Stimulated activated CD4-positive, alpha-beta T cell treated with anti-CD3 and anti-CD28 coated beads, Interleukin-4, amount 100 ng/mL, for 48 hours (primary cell): Measurements from ENCODE around the gene CENPN.

Source experiments
- DNase-seq, 2 donors: peaks; one replicate each; pipeline ENCODE4 v3.0.0-alpha.2; 2020; ENCODE audit warnings: low read depth in 2 of 2

CENPN gene

DNA sequence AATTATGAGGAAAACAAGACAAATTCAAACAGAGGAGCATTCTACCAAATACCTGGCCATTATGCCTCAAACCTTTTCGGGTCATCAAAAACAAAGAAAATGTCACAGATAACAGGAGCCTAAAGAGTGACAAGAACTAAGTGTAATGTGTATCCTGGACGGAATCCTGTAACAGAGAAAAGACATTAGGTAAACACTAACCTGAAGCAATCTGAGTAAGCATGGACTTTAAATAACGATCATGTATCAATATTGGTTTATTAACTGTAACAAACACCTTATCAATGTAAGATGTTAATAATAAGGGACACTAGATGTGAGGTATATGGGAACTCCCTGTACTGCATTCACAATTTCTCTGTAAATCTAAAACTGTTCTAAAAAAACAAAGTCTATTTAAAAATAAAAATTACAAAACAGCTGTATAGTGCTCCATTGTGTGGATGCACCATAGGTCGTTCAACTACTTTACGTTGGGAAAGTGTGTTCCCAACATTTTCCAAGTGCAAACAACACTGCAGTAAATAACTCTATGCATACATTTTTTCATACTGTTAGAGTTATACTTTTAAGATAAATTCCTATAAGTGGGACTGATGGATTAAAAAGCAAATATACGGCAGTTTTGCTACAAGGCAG lies 15.1 kb upstream of the CENPN start:
- no peak for DNase-seq

- no peak for DNase-seq
Observed at GRCh38 chr16:80992676-80993293, 14.2 kb upstream of the CENPN start.

- no peak for DNase-seq
Observed at GRCh38 chr16:80993307-80993706, 13.7 kb upstream of the CENPN start.

DNA sequence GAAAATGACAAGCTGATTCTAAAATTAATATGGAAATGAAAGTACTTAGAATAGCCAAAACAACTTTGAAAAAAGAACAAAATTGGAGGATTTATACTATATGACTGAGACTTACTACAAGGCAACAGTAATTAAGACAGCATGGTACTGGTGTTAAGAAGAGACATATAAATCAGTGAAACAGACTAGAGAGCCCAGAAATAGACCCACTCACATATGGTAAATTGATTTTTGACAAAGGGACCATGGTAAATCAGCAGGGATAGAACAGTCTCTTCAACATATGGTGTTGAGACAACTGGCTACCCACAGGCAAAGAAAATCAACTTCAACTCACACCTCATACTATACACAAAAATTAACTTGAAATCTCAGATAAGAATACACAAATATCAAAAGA lies 13.2 kb upstream of the CENPN start:
- no peak for DNase-seq

GRCh38 chr16:80994451-80994850 lies 12.6 kb upstream of the CENPN start:
- no peak for DNase-seq

- no peak for DNase-seq
Observed at GRCh38 chr16:80996688-80997138, 10.3 kb upstream of the CENPN start.

DNA sequence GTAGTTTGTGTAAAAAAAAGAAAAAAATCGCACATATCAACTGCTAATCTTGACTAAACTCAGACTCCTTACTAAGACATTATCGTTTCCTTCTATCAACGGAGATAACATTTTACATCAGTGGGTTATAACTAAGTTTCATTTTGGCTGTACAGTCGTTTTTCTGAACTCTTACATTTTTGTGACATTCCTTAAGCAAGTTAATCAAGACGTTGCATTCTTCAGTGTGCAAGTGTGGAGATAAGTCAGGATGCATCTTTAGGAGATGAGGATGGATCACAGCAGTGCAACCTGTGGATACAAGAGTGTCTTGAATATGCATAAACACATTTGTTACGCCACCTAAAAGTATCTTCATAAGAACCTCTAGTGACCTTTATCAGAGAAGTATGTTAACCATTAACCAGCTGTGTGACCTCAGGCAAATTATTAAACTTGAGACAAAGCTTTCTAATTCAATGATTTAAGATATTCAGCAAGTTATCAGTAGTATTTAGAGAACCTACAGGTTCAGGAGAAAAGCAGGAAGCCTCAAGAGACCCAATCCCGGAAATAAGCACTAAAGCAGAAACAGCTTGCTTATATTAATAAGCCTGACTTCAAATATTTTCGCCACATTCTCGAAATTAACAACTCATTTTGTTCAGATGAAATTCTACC lies 9.7 kb upstream of the CENPN start:
- DNase-seq: no peak

DNA sequence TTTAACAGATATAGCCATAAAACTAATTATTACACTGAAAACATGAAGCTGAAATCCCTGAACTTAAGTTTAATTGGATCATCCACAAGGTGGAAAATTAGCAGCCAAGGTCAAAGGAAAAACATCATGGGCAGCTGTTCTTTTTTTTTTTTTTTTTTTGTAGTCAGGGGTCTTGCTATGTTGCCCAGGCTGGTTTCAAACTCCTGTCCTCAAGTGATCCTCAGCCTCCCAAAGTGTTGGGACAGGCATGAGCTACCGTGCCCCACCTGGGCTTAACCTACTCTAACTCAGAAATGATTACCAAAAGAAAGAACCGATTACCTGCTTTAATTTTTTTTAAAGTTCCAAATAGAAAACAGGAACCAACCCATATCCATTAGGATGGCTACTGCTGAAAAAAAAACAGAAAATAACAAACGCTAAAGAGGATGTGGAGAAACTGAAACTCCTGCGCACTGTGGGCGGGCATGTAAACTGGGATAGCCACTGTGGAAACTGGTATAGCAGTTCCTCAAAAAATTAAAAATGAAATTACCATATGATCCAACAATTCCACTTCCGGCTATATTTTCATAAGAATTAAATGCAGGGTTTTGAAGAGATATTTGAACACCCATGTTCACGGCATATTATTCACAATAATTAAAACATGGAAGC lies 8.9 kb upstream of the CENPN start:
- DNase-seq: no peak

DNA sequence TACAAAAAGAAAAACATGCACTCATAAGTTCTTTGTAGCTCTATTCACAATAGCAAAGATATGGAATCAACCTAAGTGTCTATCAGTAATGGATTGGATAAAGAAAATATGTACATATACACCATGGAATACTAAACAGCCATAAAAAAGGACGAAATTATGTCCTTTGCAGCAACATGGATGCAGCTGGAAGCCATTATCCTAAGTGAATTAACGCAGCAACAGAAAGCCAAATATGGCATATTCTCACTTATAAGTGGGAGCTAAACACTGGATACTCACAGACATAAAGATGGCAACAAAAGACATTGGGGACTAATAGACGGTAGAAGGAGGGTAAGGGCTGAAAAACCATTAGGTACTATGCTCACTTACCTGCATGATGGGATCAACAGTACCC lies 6.1 kb upstream of the CENPN start:
- DNase-seq: no peak

GRCh38 chr16:81001330-81001729 lies 5.7 kb upstream of the CENPN start:
- DNase-seq: no peak

GRCh38 chr16:81003064-81003463 lies 4.0 kb upstream of the CENPN start:
- no peak for DNase-seq

DNA sequence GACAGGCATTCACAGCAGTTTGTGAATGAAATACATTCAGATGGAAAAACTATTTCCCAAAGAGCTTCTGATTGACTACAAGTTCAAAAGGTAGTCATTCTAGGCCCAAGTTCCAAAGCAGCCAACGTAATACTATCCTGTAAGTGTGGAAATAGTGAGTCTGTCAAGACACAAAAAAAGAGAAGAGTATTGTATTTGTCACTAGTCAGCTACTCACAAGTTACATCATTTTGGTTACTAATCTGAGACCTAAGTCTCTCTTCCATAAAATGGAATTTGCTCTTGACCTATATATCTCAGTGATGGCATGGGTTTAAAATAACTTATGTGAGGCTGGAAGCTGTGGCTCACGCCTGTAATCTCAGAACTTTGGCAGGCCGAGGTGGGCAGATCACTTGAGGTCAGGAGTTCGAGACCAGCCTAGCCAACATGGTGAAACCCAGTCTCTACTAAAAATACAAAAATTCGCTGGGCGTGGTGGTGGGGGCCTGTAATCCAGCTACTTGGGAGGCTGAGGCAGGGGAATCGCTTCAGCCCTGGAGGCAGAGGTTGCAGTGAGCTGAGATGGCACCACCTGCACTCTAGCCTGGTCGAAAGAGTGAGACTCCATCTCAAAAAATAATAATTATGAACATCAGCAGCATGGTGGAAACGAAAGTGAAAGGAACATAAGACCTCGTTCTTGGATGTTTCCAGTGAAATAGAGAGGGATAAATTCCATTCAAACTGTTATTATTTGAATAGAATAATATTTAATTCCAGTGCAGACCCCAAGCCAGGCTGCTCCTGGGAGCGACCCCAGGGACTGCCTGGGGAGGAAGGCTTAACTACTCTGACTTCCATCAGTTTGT lies 3.2 kb upstream of the CENPN start:
- DNase-seq: no peak

DNA sequence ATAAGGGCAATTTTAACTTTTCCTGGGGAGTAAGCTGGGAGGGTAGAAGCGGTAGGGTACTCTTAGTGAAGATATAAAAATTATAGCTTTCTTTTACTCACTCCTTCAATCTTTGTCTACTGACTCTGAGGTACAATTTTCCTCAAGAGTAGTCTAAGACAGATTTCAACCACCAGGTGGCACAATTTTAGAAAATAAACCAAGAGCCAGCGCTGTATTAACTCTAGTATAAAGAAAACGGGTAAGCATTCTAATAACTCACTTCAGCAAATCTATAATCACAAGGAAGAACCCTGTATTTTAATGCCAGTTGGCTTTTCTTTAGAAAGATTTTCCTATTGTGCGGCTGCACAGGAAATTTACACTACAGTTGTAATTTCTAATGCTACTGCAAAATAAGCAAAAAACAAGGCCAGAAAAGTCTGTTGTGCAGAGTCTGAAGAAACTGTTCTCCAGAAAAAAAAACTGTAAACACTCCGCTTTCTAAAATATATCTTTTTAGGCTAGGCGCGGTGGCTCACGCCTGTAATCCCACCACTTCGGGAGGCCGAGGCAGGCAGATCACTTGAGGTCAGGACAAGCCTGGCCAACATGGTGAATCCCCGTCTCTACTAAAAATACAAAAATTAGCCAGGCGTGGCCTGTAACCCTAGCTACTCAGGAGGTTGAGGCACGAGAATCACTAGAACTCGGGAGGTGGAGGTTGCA lies 2.2 kb upstream of the CENPN start:
- no peak for DNase-seq

DNA sequence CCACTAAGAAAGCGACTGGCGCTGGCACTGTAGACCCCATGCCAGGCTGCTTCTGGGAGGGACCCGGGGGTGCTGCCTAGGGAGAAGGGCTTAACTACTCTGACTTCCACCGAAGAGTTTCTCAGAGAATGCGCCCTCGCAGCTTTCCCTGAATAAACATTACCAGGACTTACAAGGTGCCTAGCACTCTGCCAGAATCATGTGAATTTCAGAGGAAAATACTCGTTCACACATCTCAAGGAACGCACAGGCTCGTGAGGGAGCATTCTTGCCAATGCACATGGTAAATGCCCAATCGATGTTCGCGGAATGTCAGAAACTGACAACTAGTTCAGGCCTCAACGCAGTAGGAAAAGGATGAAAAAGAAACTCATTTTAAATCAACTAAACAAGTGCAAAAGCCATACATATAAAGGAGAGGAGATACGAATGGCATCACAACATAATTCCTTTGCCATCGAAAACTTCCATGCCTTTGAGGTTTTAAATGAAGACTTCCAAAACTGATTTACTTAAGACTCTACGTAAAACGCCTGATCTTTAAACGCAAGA lies 1.3 kb upstream of the CENPN start:
- DNase-seq: no peak

- DNase-seq: peak; percentile 60 to 73
Observed at GRCh38 chr16:81006211-81006812, 702 bp upstream of the CENPN start.

- no peak for DNase-seq
Observed at GRCh38 chr16:81008505-81008789, 1.4 kb downstream of the CENPN start.

DNA sequence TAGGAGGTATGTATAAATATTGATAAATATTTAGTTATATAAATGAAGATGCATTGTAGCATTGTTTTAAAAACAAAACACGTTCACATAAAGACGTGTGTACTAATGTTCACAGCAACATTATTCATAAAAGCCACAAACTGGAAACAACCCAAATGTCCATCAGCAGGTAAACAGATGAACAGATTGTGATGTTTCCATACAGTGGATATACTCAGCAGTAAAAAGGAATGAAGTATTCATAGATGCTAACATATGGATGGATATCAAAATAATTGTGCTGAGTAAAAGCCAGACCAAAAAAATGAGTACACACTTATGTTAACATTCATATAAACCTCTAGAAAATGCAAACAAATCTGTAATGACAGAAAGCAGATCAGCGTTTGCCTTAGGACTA lies 6.0 kb downstream of the CENPN start:
- DNase-seq: no peak

GRCh38 chr16:81014672-81015071 lies 7.7 kb downstream of the CENPN start:
- no peak for DNase-seq

DNA sequence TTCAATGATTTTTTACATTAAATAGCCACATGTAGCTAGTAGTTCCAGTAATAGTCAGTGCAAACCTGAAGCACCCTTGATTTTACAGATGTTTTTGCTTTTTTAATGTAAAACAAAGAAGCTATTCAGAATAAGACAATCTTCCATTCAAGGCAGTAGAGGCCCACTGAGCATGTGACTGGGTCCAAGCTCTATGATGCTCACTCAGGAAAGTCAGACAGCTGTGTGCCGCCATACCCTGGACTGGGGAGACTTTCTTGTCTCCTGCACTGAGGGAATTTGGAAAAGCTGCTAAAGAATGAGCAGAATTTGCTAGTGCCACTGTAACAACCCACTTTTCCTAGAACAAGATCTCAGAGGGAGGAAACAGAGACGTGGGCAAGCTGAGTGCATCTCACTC lies 11.5 kb downstream of the CENPN start:
- no peak for DNase-seq

DNA sequence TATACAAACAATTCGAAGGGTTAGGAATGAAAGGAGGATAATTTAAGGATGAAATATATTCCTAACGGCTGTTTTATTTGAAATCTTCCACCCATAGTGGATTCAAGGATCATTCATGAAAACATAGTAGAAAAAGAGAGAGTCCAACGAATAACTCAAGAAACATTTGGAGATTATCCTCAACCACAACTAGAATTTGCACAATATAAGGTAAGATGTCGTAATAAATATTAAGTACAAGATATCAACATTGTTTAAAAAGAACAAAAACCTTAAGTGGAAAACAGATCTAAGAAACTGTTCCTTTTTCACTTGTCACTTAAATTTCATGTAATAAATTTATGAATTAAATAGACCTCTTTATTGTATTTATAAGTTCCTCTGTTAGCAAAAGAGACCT lies 19.4 kb downstream of the CENPN start:
- DNase-seq: no peak
